Panc1 (cell line): ENCODE measurements around the gene LINC01488. TPM values are rescaled to one million over a fixed set of nuclear protein-coding genes. Genes with fewer than 3 reads are reported as not detected.
A peak's percentile ranks its signal among the peaks of the same experiment; 100 is the strongest.

Experiments
- ATAC-seq: fragments of 200-7000 bp; cut with Tn5 transposase; 2 replicates; pipeline ENCODE4 v1.9.1; 2020; ENCODE audit warnings: mild to moderate bottlenecking, moderate library complexity
- BruUV-seq: library from RNA; stranded (reverse); fragments of 400-500 nt; replicated peaks from 2 replicates; lab custom pipeline; 2021; lab: Mats Ljungman, UMichigan
- CTCF ChIA-PET: fragments of 300-600 bp; sonication (Branson Sonifier 250); formaldehyde crosslinking; loops from one replicate; lab custom pipeline; 2022; ENCODE audit warnings: antibody characterized with exemption; lab: Charles Lee
- POLR2A ChIA-PET: fragments of 300-600 bp; sonication (Branson Sonifier 250); formaldehyde crosslinking; loops from one replicate; lab custom pipeline; 2022; ENCODE audit warnings: antibody characterized with exemption; lab: Charles Lee
- DNase-seq: peaks from one replicate; pipeline ENCODE4 v3.0.0-alpha.2; 2010; ENCODE audit warnings: low read depth, low spot score
- H3K27ac ChIP-seq: 2 replicates; pipeline ENCODE4 v1.5.1; 2011; ENCODE audit warnings: mild to moderate bottlenecking, low read length, inconsistent platforms
- H3K27me3 ChIP-seq: fragments of 200-500 bp; sonication (Bioruptor generic); 2 replicates; pipeline ENCODE4 v1.6.0; 2014; ENCODE audit warnings: low read length, inconsistent platforms; ENCODE audit not compliant: control insufficient read depth, insufficient read depth
- H3K36me3 ChIP-seq: fragments of 200-500 bp; sonication (Bioruptor generic); 2 replicates; pipeline ENCODE4 v1.5.1; 2014; ENCODE audit warnings: inconsistent platforms, mild to moderate bottlenecking, low read length, moderate library complexity; ENCODE audit not compliant: control insufficient read depth, insufficient read depth
- H3K4me1 ChIP-seq: 2 replicates; pipeline ENCODE4 v1.5.1; 2011; ENCODE audit warnings: inconsistent platforms, mild to moderate bottlenecking, low read length, moderate library complexity; ENCODE audit not compliant: control insufficient read depth, insufficient read depth
- H3K4me3 ChIP-seq, 2 experiments: 2 replicates each; pipeline ENCODE4 v1.5.1; 2011 to 2012; ENCODE audit warnings: low read depth in 2 of 2, low read length in 2 of 2, mild to moderate bottlenecking in 2 of 2, inconsistent platforms in 1 of 2, moderate library complexity in 1 of 2
- H3K9me3 ChIP-seq: fragments of 200-500 bp; sonication (Bioruptor generic); 2 replicates; pipeline ENCODE4 v1.5.1; 2014; ENCODE audit warnings: low read depth, mild to moderate bottlenecking, inconsistent platforms, low read length, moderate library complexity; ENCODE audit not compliant: control insufficient read depth, insufficient read depth
- CTCF ChIP-seq: fragments of 450-650 bp; IDR thresholded peaks from 2 replicates; pipeline ENCODE4 v1.5.1; 2017; ENCODE audit warnings: mild to moderate bottlenecking
- POLR2AphosphoS5 ChIP-seq: IDR thresholded peaks from 2 replicates; pipeline ENCODE4 v1.6.1; 2012; ENCODE audit warnings: mild to moderate bottlenecking, low read depth, low read length, moderate library complexity
- SIN3A ChIP-seq: IDR thresholded peaks from 2 replicates; pipeline ENCODE4 v1.6.1; 2012; ENCODE audit warnings: low read depth, mild to moderate bottlenecking, low read length, moderate library complexity, borderline replicate concordance; ENCODE audit not compliant: insufficient read depth
- TCF7L2 ChIP-seq: IDR thresholded peaks from 2 replicates; pipeline ENCODE4 v1.6.1; 2011; ENCODE audit warnings: mild to moderate bottlenecking, low read depth, low read length, inconsistent platforms
- in situ Hi-C: cut with HindIII; loops from 2 replicates; pipeline ENCODE4 v1.10.0; 2016; ENCODE audit warnings: low sequenced_read_pairs, low pct_unique_long_range_greater_than_20kb
- intact Hi-C: fragments of 100-400 bp; cut with micrococcal nuclease; formaldehyde crosslinking; loops from one replicate; pipeline ENCODE4 v1.10.0; 2022; ENCODE audit not compliant: unreplicated experiment
- total RNA-seq: library from RNA; stranded (reverse); gene quantifications from one replicate; pipeline ENCODE4 v1.2.1, GENCODE V29; 2021; ENCODE audit not compliant: unreplicated experiment
- TF ChIP-seq, protein P1 (sequence below), 2 experiments: IDR thresholded peaks; 2 replicates each; pipeline ENCODE4 v1.6.1; 2011 to 2012; ENCODE audit warnings: low read depth in 2 of 2, control low read depth in 1 of 2, low read length in 1 of 2, mild to moderate bottlenecking in 1 of 2, moderate library complexity in 1 of 2; ENCODE audit not compliant: insufficient read depth in 1 of 2

The LINC01488 gene
- total RNA-seq, 1 experiment from 2014 or later = not detected

GRCh38 chr11:69467196-69467595, 14.3 kb upstream of the LINC01488 start:
- Histone ChIP-seq H3K36me3 (no peaks in the 10 kb centered on the region), H3K4me1 (no peaks in the 10 kb centered on the region; the same call in 1 of the 2 replicates), H3K27me3 (no peaks in the 10 kb centered on the region), H3K27ac (no peak overlapping the region), H3K9me3 (no peaks in the 10 kb centered on the region), H3K4me3 (no peak overlapping the region)
- BruUV-seq = no TSS peak
- DNase-seq (no peak), ATAC-seq (0 out of 2 replicates have a peak, but pooled peaks have one; percentile 13)
- ChIA-PET CTCF (no interaction called here), POLR2A (no interaction called here)
- TF ChIP-seq, protein P1, sequence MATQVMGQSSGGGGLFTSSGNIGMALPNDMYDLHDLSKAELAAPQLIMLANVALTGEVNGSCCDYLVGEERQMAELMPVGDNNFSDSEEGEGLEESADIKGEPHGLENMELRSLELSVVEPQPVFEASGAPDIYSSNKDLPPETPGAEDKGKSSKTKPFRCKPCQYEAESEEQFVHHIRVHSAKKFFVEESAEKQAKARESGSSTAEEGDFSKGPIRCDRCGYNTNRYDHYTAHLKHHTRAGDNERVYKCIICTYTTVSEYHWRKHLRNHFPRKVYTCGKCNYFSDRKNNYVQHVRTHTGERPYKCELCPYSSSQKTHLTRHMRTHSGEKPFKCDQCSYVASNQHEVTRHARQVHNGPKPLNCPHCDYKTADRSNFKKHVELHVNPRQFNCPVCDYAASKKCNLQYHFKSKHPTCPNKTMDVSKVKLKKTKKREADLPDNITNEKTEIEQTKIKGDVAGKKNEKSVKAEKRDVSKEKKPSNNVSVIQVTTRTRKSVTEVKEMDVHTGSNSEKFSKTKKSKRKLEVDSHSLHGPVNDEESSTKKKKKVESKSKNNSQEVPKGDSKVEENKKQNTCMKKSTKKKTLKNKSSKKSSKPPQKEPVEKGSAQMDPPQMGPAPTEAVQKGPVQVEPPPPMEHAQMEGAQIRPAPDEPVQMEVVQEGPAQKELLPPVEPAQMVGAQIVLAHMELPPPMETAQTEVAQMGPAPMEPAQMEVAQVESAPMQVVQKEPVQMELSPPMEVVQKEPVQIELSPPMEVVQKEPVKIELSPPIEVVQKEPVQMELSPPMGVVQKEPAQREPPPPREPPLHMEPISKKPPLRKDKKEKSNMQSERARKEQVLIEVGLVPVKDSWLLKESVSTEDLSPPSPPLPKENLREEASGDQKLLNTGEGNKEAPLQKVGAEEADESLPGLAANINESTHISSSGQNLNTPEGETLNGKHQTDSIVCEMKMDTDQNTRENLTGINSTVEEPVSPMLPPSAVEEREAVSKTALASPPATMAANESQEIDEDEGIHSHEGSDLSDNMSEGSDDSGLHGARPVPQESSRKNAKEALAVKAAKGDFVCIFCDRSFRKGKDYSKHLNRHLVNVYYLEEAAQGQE (IDR thresholded peaks at IDR 0.05; ENCODE audit: insufficient read depth in 1 of 2, low read depth in 2 of 2, low read length in 1 of 2) = no peak
- TF ChIP-seq CTCF = no peak
- TF ChIP-seq TCF7L2 = no peak
- TF ChIP-seq POLR2AphosphoS5 = no peak
- no peak for TF ChIP-seq SIN3A
- in situ Hi-C loops (no loop called here), intact Hi-C loops (no loop called here)

DNA sequence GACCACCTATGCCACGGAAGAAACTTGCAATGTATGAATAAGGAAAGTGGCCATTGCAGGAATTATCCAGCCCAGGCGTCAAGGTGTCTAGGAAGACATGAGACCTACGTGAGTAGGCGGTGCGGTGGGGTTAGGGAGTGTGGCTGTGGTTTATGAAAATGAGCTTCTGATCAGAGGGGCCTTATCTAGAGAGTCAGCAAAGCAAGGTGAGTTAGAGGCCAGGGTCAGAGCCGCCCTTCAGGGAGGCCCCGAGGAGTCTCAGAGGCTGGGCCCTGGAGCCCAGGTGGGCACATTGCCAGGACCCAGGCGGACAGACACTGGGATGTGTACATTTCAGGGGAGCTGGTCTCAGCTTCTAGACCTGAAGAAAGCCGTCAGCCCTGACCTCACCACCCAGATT, 13.8 kb upstream of the LINC01488 start:
- in situ Hi-C loops = no loop called here
- no peaks in the 10 kb centered on the region for H3K27me3 ChIP-seq
- no peaks in the 10 kb centered on the region for H3K36me3 ChIP-seq
- ATAC-seq (no peak), DNase-seq (no peak)
- intact Hi-C loops = no loop called here
- BruUV-seq = no TSS peak
- no peaks in the 10 kb centered on the region; the same call in 1 of the 2 replicates for H3K4me1 ChIP-seq
- TF ChIP-seq POLR2AphosphoS5 = no peak
- TF ChIP-seq TCF7L2 = no peak
- no peak for TF ChIP-seq CTCF
- TF ChIP-seq SIN3A = no peak
- TF ChIP-seq, protein P1 (IDR thresholded peaks at IDR 0.05; ENCODE audit: insufficient read depth in 1 of 2, low read depth in 2 of 2, low read length in 1 of 2) = no peak
- H3K27ac ChIP-seq = no peak overlapping the region
- POLR2A ChIA-PET = no interaction called here
- H3K9me3 ChIP-seq = no peaks in the 10 kb centered on the region
- no peak overlapping the region for H3K4me3 ChIP-seq
- CTCF ChIA-PET = no interaction called here
